CD4-positive, alpha-beta T cell treated with Interleukin-21 for 1 hour (primary cell): ENCODE data around the gene CYP11A1.

Experiments used
- DNase-seq: peaks from one replicate; pipeline ENCODE4 v3.0.0-alpha.2; 2020

CYP11A1 gene

DNA sequence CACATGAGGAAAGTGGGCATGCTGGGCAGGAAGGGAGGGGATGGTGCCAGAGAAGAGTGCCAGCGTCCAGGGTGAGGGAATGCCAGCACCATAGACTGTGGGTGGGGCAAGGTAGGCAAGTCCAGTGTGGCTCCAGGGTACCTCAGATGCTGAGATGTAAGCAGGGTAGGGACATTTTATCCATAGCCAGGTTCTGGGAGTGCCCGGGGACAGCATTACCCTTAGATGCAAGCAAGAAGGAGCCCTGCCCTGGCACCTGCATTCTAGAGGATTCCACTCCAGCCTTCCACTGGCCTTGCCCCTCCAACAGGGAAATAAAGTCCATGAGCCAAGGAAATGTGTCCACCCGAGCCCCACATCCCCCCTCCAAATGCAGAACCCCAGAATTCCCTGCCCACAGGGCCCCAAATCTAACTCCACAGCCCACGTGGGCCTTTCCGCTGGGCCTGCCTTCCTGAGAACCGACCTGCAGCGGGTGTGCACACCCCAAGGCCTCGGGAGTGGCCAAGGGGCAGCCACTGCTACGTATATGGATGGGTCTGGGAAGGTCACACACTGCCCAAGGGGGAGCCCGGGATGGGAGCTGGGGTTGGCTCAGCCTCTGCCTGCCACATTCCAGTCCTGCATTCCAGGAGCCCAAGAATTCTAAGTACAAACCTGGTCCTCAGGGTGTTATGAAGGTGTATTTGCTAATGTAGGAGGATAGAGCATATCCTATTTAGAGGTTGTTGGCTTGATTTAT is 20.3 kb upstream of the CYP11A1 start:
- DNase-seq = no peak

DNA sequence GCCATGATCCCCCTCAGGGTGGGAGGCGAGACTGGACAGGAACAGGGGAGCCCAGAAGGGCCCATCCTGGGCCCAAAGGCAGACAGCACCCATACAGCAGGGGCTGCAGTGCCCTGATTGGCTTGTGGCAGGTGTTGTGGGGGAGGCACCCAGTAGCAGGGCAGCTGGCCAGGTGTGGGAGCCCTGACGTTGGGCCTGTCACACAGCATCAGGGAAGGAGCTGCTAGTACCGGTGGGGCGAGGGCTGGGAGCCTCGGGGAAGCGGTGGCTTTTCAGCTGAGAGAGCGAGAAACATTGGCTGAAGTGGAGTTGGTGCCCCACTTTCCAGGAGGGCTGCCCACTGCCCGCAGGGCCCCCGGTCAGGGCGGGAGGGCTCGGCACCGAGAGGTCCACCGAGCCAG is 19.7 kb upstream of the CYP11A1 start:
- DNase-seq = no peak

DNA sequence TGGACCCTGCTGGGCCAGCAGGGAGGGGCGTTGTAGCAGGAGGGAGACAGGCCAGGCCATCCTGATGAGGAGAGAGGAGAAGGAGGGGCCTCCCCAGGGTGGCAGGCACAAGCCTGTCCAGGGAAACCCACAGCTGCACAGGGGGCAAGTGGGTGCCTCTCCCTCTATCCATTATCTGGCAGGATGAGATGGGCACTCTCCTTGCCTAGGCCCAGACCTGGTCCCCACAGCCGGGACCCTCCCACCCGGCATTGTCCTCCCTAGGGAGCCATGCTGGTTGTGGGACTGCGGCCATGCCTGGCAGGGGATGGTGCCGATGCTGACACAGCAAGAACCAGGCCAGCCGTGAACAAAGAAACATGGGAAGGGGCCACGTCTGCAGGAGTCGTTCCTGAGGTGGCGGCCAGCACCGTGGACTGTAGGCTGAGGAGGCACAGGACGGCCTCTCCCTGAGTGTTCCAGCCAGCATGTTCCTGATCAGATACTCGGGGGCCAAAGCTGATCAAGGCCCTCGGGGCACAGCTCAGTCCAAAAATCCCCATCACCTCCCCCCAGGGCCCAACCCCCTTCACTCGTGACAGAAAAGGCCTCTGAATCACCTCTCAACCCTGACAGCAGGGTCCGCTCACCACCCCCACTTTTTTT is 19.2 kb upstream of the CYP11A1 start:
- no peak for DNase-seq

DNA sequence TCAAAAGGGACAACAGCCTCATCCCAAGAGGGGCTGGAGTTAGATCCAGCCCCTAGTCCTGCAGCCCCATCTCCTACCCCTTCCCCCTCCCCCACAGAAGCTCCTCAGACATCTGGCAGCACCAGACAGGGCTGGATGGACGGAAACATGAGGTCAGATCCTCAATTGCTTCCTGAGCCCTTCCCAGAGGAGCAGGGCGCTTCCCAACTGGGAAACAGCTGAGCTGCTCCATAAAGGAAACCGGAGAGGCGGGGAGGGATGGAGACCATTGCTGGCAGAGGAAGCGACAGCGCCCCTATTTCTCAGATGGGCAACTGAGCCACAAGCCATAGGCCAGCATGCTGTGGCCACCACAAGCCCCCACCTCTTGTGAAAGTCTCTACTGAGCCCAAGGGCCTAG is 18.3 kb upstream of the CYP11A1 start:
- DNase-seq = no peak

- DNase-seq = peak; percentile 60
Measured at GRCh38 chr15:74384881-74385643, 17.6 kb upstream of the CYP11A1 start.

GRCh38 chr15:74384566-74384880 is 17.1 kb upstream of the CYP11A1 start:
- no peak for DNase-seq

DNA sequence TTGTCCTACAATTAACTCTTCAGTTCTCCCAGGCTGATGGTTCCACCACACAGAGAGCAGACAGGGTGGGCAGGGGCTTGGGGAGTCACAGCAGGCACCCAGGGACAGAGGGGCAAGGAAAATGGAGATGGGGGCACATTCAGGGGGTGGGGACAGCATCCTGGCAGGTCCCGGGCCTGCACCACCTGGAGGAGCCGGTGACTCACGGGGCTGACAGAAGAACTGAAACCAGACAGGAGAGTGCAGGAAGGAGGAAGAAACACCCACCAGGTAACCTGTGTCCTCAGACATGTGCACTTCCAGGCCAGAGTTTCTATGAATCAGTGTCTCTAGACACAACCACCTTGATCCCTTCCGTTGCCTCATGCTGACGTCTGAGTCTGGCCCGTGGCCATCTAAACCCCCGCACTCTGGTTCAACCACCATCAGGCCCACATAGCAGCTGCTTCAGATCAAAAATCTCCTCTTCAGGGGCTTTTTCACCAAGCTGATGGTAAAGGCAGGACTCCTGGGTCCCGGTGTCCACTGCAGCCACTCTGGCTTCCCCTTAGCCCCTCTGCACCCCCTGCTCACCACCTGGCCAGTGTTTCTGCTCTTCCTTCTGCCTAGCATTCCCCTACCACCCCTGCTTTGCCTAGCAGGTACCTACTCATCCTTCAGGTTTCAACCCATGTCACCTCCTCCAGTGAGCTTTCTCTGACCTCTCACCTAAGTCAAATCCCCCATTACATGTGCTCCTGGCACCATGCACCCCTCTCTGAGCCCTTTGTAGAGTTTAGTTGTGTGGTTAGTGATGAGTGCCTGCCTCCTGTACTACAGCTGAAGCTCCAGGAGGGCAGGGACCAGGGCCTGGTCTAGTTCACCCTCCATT is 16.5 kb upstream of the CYP11A1 start:
- peak; percentile 55 for DNase-seq

GRCh38 chr15:74383286-74383685 is 15.8 kb upstream of the CYP11A1 start:
- no peak for DNase-seq

DNA sequence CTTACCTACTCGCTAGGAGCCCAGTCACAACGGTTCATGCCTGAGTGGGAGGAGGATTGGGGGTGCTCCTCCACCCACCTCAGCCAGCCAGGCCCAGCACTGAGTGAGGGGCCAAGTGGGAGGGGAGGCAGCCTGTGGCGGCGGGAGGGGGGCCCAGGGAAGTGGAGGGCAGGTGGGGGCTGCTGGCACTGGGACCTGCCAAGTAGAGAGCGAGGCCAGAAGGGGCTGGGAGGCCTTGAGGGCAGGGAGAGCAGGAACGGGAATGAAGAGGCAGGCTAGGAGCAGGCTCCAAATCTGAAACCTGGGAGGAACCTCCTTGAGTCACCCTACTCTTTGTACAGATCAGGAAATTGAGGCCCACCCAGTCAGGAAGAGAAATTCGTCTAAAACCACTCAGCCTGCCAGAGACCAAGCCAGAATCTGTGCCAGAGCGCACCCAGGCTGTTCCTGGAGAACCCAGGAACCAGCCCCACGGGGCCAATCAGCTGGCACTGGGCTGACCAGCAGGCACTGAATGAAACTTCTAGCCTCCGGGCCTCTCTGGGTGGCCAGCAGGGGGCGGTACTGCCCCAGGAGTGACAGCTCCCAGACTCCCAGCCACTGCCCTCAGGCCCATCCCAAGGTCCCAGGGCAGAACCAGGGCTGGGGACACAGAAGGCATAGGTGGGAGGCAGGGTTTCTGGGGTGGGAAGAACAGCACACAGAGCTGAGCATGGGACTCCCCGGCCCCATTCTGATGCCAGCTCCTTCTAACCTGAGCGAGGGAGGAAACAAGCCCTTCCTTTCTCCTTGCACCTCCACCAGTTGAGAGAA is 14.8 kb upstream of the CYP11A1 start:
- DNase-seq = peak; percentile 77

GRCh38 chr15:74381481-74381880 is 14.0 kb upstream of the CYP11A1 start:
- DNase-seq = no peak

GRCh38 chr15:74381190-74381453 is 13.7 kb upstream of the CYP11A1 start:
- no peak for DNase-seq

DNA sequence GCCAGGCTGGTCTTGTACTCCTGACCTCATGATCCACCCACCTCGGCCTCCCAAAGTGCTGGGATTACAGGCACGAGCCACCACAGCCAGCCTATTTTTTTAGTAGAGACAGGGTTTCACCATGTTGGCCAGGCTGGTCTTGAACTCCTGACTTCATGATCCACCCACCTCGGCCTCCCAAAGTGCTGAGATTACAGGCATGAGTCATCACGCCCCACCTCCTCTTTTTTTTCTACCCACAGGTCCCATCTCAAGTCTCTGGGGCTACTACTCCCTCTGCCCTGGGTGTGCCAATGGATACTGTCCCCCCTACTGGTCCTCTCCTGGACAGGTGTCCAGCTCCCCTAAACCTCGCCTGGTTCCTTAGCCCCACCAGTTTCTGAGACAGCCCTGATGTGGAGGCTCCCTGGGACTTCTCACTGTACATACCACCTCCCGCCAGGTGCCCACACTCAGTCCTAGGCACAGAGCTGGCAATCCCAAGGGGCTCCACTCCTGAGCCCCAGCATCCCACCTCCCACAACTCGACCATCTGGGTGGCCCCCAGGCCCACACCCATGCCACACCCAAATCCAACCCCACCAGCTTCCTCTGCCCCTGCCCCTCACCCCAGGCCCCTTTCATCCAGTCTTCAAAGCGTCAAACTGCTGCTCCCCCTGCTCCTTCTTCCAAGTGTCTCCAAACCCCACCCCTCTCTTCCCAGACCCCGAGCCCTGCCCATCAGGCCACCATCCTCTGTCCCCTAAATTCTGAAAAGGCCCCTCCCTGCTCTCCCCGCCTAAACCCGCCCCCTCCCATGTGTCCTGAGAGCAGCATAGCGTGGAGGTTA is 13.1 kb upstream of the CYP11A1 start:
- DNase-seq = no peak

DNA sequence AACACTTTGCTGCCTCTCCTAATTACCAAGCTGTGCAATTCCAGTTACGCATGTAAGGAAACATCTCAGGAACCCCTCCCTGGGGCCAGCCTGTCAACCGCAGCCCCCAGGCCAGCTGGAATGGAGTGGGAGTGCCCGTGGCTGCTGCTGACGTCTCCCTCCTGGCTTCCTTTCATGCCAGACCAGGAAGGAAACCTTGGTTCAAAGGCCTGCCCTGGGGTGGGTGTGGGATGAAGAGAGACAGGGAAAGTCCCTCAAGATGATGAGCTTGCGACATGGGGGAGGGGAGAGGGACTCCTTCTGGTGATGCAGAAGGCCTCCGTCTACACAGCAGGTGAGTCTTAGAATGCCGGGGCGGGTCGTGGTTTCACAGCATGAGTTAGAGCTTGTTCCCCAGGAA is 11.4 kb upstream of the CYP11A1 start:
- DNase-seq = no peak

GRCh38 chr15:74377831-74378766 is 10.7 kb upstream of the CYP11A1 start:
- no peak for DNase-seq

- no peak for DNase-seq
Measured at GRCh38 chr15:74376825-74377581, 9.6 kb upstream of the CYP11A1 start.

GRCh38 chr15:74376226-74376625 is 8.8 kb upstream of the CYP11A1 start:
- DNase-seq = no peak

DNA sequence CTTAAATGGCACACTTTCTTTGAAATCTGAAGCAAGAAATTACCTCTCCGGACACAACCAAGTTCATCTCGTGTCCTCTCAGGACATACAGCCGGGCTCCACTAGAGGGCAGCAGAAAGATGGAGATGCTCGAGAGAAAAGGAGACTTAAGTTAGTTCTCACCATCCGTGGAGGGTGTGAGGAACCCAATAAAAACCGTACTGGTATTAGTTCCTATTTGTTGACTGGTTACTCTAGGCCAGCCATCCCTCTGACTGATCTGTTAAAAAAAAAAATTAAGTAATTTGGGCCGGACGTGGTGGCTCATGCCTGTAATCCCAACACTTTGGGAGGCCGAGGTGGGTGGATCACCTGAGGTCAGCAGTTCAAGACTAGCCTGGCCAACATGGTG is 7.9 kb upstream of the CYP11A1 start:
- DNase-seq = peak; percentile 87

- no peak for DNase-seq
Measured at GRCh38 chr15:74374648-74375302, 7.3 kb upstream of the CYP11A1 start.
